ENCODE results near the gene USP4. TPM values are rescaled to one million over a fixed set of nuclear protein-coding genes. Genes with fewer than 3 reads are reported as not detected.

The USP4 gene
- total and polyA plus RNA-seq, 2 experiments from 2014 or later, result 20.1 to 26.5 TPM

- no peak overlapping the region for H2AFZ ChIP-seq
- H3K27me3 ChIP-seq, result no peaks in the 10 kb centered on the region
- DNase-seq (ENCODE audit: low spot score), result no peak
- H3K27ac ChIP-seq, result no peak overlapping the region
- no peaks in the 10 kb centered on the region for H4K20me1 ChIP-seq (ENCODE audit: insufficient read depth, poor library complexity, severe bottlenecking)
- 55% methylated on average over 1 of the region's 1 CpG for WGBS (ENCODE audit: low lambda C conversion rate, missing lambda C conversion rate)
- no peak for TF ChIP-seq EZH2phosphoT487 (IDR thresholded peaks at IDR 0.05; ENCODE audit: low read depth, severe bottlenecking, unreplicated experiment)
- no peak for TF ChIP-seq CTCF (IDR thresholded peaks at IDR 0.05; ENCODE audit: poor library complexity)
- TF ChIP-seq EZH2 (IDR thresholded peaks at IDR 0.05; ENCODE audit: borderline replicate concordance), result no peak
- no peaks in the 10 kb centered on the region for H3K36me3 ChIP-seq (replicated peaks; ENCODE audit: insufficient read depth, low read depth)
- H3K9me3 ChIP-seq (ENCODE audit: low read depth), result no peaks in the 10 kb centered on the region
- H3K4me3 ChIP-seq, result no peak overlapping the region
- no peak overlapping the region for H3K4me2 ChIP-seq
- peaks cover 10% of the 10 kb centered on the region for H3K4me1 ChIP-seq (ENCODE audit: insufficient read depth)
- H3K9me2 ChIP-seq (replicated peaks; ENCODE audit: insufficient read depth), result no peaks in the 10 kb centered on the region
- no peaks in the 10 kb centered on the region for H3K79me2 ChIP-seq
These were observed 84.7 kb downstream of the USP4 start for GRCh38 chr3:49255112-49255511.

DNA sequence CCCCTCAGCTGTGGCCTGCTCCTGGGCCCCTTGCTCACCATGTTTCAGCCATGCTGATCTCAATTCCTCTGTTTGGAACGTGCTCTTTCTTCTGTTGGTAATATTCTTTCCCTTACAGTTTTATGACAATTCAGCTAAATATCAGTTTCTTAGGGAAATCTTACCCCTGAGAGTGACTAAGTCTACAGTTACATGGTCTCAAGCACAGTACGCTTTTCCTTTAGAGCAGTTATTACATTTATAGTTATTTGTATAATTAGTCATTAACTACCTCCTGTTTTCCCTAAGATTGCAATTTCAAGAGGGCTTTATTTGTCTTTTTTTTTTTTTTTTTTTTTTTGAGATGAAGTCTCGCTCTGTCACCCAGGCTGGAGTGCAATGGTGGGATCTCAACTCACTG, 86.3 kb downstream of the USP4 start:
- Histone ChIP-seq H4K20me1 (ENCODE audit: insufficient read depth, poor library complexity, severe bottlenecking) (no peaks in the 10 kb centered on the region), H3K79me2 (no peaks in the 10 kb centered on the region), H2AFZ (no peak overlapping the region), H3K27ac (no peak overlapping the region), H3K27me3 (no peaks in the 10 kb centered on the region), H3K4me3 (no peak overlapping the region), H3K9me3 (ENCODE audit: low read depth) (no peaks in the 10 kb centered on the region), H3K9me2 (replicated peaks; ENCODE audit: insufficient read depth) (no peaks in the 10 kb centered on the region), H3K4me1 (ENCODE audit: insufficient read depth) (peaks cover 10% of the 10 kb centered on the region), H3K4me2 (no peak overlapping the region), H3K36me3 (replicated peaks; ENCODE audit: insufficient read depth, low read depth) (no peaks in the 10 kb centered on the region)
- DNase-seq (ENCODE audit: low spot score), result no peak
- TF ChIP-seq EZH2phosphoT487 (IDR thresholded peaks at IDR 0.05; ENCODE audit: low read depth, severe bottlenecking, unreplicated experiment) (no peak), EZH2 (IDR thresholded peaks at IDR 0.05; ENCODE audit: borderline replicate concordance) (no peak), CTCF (IDR thresholded peaks at IDR 0.05; ENCODE audit: poor library complexity) (no peak)
- WGBS (ENCODE audit: low lambda C conversion rate, missing lambda C conversion rate), result 76% methylated on average over 3 of the region's 3 CpGs

DNA sequence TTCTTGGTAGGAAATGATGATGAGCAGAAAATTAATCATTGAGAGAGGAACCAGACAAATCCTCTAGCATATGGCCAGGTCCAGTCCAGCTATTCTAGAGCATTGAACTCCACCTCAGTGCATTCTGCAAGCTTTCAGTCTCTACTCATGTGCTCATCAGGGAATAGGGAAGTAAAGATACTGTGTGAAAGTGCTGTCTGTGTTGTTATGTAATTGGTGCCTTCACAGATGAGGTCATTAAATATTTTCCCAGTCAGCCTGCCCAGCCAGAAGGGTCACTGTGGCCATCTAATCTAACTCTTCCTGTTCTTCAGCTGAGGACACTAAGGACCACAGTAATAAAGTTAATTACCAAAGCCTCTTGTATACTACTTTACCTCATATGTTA, 91.0 kb downstream of the USP4 start:
- Histone ChIP-seq H3K36me3 (replicated peaks; ENCODE audit: insufficient read depth, low read depth) (no peaks in the 10 kb centered on the region), H3K4me1 (ENCODE audit: insufficient read depth) (no peaks in the 10 kb centered on the region), H4K20me1 (ENCODE audit: insufficient read depth, poor library complexity, severe bottlenecking) (no peaks in the 10 kb centered on the region), H3K79me2 (no peaks in the 10 kb centered on the region), H3K27ac (peak overlapping the region; percentile 72), H3K9me2 (replicated peaks; ENCODE audit: insufficient read depth) (no peaks in the 10 kb centered on the region), H3K4me2 (no peak overlapping the region), H3K4me3 (no peak overlapping the region), H3K9me3 (ENCODE audit: low read depth) (no peaks in the 10 kb centered on the region), H2AFZ (no peak overlapping the region), H3K27me3 (no peaks in the 10 kb centered on the region)
- DNase-seq (ENCODE audit: low spot score), result peak; percentile 43
- TF ChIP-seq EZH2phosphoT487 (IDR thresholded peaks at IDR 0.05; ENCODE audit: low read depth, severe bottlenecking, unreplicated experiment) (no peak), CTCF (IDR thresholded peaks at IDR 0.05; ENCODE audit: poor library complexity) (no peak), EZH2 (IDR thresholded peaks at IDR 0.05; ENCODE audit: borderline replicate concordance) (no peak)
